NCI-H226 (cell line): ENCODE measurements around the gene FSTL3.

Source experiments
- DNase-seq: peaks from one replicate; pipeline ENCODE4 v3.0.0-alpha.2; 2015

FSTL3 gene

DNA sequence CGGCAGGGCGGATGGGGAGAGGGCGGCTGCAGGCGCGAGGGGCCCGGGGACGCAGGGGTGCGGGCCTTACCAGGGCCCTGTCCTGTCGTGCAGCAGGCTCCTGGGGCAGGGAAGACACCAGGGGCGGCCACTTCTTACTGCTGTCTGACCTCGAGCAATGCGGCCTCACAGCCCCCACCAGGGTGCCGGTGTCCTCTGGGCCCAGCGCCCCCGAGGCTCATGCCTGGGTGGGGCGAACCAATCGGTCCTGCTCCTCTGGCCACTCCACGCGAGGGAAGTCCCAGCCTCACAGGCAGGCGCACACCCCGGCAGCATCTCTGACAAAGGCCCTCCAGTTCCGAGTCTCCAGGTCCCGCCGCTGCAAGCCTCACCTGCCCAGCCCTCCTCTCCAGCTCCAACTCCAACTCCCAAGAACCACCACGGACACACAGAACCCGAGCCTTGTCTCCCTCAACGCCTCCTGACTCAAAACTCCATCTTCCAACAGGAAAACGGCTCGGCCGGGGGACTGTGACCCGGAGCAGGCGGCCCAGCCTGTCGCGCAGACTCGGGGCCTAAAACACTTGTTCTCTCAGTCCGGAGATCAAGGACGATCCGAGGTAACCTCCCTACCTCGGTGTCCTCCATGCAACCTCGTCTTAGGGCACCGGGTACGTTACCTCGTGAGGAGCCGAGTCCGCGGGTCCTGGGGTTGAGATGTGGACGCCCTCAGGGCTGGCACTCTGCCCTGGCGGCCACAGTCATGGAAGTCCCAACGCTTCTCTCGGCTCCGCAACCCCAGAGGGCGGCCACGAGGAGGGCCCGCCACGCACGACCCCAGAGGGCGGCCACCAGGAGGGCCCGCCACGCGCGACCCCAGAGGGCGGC lies 30.0 kb upstream of the FSTL3 start:
- no peak for DNase-seq

DNA sequence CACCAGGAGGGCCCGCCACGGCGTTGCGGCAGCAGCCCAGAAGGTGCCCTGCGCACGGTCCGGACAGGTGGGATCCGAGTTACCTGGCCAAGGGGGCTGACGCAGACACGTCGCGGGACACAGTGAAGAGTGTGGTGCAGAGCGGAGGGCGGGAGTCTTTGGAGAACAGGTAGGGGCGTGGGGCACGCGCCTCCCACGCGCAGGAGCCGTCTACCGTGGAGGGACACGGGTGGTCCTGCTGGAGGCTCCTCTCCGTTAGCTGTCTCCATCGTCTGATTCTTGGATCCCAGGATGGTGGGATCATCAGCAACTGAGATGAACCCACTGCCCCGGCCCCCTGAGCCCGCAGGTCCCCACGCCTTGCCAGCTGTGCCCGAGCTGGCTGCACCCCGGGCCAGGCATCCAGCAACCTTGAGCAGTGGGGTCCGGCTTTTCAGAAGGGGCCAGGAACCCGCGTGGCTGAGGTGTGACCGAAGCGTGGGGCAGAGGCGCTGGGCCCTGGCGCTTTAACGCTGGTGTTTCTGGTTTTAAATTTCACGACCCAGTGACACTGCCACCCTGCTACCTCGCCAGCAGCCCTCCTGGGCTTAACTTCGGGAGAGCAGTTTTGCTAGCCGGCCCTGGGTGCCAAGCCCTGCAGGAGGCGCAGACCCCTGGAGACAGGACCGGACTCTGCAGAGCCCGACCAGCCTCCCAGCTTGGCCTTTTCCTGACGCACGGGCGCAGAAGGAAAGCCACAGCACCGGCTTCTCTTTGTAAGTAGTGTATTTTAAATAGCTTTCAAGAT lies 29.2 kb upstream of the FSTL3 start:
- DNase-seq, result no peak

DNA sequence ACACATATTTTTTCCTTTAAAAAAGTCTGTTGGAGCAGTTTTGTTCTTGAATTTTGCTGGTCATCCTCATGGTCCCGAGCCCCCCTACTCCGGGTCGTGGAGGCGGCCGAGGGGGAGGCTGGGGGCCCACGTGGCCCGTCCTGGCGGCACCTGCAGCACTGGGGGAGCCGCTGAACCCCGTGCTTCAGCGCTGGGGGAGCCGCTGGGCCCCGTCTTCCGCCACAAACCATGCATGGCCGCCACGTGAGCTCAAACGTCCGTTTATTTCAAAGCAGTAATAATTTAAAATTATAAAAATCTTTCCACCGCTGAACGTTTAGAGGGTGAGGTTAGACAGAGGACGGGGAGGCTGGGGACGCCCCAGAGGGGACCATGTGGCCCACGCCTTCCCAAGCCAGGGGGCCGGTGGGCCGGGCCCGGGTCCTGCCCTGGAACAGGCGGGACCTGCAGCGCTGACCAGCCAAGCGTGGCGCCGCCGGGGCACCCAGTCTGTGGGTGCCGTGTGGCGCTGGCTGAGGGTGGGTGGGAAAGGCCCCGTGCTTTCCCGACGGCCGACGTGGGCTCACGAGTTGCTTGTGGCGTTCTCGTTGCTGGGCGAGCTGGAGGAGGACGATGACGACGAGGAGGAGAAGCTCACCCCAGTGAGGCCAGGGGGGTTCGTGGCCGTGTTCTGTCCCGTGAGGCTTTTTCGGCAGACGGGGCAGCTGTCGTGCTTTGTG lies 28.5 kb upstream of the FSTL3 start:
- DNase-seq, result no peak

DNA sequence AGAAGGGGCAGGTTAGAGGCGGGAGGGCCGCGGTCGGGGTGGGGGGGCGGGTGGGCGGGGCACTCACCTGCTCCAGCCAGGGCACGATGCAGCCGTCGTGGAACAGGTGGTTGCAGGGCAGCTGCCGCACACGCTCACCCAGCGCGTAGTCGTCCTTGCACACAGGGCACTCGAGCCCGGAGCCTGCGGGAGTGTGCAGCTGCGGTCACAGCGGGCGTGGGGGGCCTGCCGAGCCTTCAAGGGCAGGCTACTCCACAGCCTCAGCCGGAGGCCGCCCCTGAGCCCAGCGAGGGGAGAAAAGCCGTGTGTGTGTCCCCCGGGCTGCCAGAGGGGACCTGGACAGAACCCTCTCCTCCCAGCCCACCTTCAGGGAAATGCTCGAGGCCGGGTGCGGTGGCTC lies 27.9 kb upstream of the FSTL3 start:
- DNase-seq, result no peak

DNA sequence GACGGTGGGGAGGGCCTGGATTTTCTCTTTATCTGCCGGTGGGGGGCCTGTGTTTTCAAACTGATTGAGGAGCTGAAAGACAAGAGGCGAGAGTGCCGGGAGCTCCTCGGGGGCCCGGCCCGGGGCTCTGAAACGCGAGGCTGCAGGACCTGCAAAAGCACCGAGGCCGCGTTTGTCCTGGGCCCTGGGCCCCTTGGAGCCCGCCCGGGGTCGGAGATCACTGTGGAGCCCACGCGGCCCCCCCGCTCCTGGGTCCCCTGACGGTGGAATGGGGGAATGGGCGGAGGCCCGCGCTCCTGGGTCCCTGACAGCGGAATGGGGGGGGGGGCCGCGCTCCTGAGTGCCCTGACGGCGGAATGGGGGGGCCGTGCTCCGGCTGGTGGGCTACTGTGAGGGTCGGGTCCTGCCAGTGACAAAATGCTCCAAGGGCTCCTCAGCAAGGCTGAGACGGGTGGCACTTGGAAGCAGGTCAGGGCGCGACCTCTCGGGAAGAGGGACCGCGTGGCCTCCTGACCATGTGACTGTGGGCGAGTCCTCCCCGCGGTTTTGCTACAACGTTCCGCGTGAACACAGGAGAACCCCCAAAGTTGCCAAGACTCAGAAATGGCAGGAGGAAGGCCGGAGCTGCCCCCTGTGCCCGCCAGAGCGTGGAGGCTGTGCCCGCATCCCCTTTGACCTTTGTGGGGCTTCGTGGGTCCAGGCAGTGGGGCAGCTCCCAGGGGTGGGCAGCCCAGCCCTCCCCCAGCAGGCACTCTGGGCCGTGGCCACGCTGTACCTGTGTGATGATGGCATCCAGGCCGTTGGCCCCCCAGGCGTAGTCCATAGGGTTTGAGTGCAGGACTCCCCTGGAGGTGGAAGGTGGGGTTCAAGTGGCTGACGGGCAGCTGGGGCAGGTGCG lies 27.0 kb upstream of the FSTL3 start:
- DNase-seq, result no peak

DNA sequence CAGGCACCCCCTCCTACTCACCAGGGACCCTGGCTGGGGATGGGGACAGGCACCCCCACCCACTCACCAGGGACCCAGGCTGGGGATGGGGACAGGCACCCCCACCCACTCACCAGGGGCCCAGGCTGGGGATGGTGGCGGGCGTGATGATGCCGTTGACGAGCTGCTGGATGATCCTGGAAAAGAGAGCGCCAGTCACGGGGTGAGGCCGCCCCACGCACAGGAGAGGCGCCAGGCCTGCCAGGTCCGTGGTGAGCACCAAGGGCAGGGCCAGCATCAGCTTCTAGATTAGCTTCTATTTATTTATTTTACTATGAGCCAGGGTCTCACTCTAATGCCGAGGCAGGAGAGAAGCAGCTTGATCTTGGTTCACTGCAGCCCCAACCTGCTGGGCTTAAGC lies 26.1 kb upstream of the FSTL3 start:
- no peak for DNase-seq

DNA sequence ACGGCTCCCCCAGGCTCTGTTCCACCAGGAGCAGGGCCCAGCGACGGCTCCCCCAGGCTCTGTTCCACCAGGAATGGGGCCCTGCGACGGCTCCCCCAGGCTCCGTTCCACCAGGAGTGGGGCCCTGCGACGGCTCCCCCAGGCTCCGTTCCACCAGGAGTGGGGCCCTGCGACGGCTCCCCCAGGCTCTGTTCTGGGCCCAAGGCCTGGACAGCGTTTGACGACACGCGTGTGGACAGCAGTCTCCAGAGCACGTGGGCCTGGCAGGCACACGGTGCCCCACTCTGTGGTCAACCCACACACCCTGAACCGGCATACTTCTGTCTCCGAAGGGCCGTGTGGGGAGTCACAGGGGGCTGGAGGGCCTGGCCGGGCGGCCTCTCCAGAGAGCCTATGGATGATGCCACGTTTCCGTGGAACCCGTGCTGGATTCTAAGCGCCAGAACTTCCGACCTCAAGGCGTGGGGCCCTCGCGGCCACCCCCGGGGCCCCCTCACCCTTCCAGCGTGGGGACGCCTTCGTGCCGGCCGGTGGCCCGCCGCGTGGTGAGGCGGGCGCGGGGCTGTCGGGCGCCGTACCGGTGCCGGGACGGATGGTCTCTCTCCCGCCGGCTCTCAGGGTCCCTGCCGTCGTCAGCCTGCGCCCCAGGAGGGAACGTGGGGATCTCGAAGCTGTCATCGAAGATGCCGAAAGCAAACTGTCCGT lies 24.9 kb upstream of the FSTL3 start:
- DNase-seq, result no peak

DNA sequence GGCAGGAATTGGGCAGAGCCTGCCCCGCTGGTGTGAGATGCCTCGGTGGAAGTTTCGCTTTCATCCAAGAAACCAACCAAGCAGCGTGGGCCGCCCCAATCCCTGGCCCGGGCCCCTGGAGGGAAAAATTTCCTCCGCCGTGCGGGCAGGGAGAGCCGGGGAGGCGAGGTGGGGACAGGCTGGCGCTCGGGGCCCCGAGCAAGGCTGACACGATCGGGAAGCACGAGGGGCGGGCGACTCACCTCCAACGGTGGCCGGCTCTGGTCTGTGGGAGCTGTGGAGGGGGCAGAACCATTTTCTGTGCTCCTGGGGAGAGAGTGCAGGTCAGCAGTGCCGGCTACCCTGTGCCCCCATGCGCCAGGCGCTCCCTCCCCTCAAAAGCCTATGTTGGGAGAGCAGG lies 24.2 kb upstream of the FSTL3 start:
- DNase-seq, result no peak

DNA sequence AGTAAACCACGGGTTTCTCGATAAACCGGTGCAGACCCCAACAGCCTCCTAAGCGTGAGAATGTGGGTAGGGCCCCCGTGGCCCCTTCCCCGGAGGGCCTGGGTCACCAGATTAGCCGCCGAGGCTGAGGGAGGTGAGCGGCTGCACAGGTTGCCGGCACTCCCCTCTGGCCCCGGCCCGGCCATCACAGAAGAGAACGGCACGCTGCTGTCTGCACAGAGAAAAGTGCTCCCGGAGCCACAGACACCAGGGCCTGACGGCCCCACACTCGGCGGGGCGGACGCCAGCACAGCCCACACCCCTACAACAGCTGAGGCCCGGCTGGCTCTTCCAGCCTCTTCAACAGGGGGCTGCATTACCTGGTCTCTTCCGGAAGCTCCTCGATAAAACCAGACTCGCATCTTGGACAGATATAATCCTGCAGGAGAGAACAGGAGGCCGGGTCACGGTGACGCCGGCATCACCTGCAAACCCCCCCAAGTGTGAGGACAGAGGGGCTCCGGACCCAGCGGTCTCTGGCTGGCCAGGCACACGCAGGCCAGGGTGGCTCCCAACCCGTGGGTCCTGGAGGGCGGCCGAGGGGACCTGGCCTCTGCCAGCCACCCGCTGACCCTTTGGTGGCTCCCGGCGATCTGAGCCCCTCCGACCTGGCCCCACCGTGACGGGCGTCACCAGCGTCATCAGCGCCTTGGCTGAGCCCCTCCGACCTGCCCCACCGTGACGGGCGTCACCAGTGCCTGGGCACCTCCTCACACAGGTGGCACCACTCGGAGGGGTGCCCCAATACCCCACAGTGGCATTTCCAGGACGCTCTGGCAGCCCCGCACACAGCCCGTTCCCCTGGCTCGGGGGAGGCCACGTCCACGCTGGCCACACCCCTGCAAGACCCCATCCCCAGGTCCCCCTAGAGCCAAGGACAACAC lies 23.5 kb upstream of the FSTL3 start:
- DNase-seq, result no peak

DNA sequence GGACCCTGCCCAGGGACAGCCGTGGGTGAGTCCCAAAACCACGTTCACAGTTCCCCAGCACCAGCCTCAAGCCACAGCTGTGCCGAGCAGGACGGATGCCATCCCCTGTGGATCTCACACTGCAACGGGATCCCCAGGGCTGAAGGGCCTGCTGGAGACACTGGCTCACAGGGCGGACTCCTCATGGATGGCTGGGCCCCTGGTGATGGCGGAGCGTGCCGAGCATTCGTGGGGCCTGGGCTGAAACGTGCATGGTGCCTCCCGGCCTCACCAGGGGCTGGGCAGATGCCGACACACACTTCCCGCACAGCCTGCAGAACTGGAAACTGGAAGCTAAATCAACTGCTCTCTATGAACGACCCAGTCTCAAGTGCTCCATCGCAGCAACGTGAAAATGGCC lies 22.8 kb upstream of the FSTL3 start:
- no peak for DNase-seq

DNA sequence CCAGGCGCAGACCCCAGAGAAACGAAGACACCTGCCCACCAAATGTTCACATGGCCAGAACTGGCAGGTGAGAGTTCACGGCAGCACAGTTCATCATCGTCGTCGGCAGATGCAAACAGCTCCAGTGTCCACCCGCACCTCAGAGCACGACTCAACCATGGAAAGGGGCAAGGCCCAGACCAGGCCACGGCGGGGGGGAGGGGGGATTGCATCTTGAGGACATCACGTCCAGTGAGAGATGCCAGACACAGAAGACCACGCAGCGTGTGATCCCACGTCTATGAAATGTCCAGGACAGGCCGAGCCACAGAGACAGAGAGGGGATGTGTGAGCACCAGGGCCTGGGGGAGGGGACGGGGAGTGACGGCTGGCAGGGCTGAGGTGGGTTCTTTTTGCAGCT lies 20.5 kb upstream of the FSTL3 start:
- DNase-seq, result no peak

DNA sequence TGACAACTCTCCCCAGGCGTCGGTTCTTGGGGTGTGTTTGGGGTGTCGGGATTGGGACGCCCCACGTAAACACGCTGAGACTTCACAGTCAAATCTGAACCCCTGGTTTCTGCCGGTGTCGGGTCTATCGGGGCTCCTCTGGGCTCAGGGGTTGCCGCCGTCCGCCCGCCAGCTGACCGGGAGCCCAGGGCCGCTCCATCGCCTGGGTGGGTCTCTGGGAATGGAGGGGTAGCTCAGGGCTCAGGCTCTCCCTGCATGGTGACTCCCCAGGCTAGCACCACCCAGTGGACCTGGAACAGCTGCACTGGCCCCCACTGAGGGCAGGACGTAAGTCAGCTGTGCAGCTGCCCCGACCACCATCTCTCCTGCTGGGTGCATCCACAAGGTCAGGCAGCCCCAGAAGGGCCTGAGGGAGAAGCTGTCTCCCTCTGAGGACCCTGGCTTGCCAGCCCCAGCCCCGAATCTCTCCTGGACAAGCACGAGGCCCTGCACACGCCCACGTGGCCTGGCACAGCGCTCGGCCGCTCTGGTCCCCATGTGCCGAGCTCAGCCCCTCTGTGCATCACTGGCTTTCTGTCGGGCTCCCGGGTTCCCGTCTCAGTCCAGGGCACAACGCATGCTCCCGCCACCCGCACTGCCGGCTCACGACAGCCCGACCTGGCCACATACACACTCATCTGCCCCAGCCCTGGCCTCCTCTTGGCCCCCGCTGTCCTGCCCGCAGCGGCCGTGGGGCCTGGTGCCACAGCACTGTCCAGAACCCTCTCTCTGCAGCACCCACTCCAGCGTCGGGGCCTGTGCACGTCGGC lies 19.2 kb upstream of the FSTL3 start:
- DNase-seq, result no peak

DNA sequence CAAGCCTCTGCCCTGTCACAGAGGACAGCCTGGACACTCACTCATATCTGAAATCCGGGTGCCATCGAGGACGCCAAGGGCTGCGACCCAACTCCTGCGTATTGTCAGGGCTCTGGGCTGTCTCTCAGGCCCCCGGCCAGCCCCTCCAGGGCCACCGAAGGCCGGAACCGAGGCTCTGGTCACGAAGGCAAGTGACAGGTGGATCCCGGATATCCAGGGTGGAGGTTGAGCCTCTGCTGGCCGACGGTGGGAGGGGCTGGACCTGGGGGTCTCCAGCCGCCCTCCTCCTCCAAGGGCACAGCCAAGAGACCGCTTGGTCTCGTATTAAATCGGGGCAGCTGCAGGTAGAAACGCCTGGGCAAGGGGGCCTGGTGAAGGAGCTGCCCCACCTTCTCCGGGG lies 18.6 kb upstream of the FSTL3 start:
- DNase-seq, result no peak

DNA sequence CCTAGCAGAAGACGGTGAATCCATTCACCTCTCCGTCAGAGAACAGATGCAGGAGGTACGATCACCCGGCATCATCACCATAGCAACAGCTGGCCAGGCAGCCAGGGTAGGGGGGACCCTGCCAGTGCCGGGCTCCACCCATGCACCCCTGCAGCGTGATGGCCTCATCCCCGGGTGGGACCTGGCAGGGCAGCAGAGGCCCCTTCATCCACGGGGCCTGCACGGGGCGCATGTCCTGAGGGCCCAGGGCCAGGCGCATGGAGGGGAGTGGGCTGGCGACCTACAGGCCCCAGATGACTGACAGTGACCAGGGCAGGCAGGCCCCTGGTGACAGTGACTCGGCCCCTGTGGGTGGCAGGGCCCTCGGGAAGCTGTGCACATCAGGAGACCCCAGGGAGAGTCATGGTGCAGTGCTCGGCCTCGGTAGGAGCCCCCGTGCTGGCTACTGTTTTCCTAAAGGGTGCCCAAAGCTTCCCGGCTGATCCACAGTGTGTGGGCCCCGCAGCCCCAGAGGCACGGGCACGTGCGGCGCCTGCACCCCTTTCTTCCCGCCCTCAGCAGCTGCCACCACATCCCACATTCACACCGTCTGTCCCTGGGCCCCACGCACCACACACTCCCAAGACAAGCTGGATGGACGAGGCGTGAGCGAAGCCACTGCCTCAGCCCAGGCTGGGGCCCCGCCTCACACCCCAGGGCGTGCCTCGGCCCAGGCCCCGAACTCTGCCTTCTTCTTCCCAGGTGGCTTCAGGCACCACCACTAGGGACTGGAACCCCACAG lies 17.9 kb upstream of the FSTL3 start:
- DNase-seq, result no peak

DNA sequence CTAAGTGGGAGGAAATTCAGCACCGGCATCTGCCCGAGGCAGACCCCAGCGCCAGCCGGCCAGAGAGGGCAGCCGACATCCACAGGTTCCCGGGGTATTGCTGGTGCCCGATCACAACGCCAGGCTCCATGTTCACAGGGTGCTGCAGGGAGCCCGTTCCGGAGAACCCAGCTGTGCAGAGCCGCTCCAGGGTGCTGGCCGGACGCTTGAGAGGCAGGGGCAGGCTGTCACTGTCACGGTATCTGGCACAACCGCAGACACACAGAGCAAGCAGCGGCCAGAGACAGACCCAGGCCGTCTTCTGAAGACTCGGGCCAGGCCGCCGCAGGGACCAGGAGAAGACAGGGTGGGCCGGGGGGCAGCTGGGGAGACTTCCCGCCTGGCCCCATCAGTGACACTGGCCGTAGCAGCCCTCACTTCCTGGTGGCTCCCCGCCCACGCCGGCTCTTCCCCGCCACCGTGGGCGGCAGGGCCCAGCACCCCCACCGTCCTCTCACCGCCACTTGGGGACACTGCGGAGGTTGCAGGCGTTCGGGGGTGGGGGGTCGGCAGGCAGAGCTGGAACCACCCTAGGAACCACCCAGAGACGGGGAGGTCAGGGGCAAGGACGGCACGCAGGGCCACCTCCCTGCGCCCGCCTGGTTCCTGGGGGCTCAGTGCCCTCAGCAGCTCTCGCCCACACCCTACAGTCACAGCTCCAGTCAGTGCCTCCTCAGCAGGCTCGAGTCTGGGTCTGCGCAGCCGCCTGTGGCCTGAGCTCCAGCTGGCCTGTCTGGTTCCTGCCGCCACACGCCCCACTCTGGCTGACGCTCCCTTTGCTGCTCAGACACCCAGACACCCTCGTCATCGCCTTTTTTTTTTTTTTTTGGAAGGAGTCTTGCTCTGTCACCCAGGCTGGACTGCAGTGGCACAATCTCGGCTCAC lies 17.0 kb upstream of the FSTL3 start:
- no peak for DNase-seq

DNA sequence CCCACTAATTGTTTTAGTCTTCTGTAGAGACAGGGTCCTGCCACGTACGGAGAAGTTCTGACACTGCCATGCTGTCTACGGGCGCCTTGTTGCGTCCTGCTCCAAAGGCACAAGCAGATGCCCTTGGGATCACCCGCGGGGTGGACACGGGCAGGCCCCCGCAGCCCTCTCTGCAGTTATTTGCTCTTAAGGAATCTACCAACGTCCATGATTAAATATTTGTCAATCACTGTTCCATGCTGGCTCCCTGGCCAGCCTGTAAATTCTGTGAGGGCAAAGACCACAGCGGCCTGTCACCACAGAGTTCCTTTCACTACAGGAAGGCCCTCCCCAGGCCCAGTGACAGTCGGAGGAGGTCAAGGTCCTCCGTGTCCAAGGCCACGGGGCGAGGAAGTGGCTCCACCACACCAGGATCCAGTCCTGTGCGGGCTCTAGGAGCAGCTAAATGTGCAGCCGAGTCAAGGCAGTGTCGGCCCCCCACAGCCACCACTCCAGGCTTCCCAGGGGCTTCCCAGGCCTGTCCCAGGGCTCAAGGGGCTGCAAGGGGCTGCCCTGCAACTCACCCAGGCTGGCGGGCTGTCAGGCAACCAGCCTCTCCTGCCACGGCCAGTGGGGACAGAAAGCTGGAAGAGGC lies 15.3 kb upstream of the FSTL3 start:
- DNase-seq, result no peak

DNA sequence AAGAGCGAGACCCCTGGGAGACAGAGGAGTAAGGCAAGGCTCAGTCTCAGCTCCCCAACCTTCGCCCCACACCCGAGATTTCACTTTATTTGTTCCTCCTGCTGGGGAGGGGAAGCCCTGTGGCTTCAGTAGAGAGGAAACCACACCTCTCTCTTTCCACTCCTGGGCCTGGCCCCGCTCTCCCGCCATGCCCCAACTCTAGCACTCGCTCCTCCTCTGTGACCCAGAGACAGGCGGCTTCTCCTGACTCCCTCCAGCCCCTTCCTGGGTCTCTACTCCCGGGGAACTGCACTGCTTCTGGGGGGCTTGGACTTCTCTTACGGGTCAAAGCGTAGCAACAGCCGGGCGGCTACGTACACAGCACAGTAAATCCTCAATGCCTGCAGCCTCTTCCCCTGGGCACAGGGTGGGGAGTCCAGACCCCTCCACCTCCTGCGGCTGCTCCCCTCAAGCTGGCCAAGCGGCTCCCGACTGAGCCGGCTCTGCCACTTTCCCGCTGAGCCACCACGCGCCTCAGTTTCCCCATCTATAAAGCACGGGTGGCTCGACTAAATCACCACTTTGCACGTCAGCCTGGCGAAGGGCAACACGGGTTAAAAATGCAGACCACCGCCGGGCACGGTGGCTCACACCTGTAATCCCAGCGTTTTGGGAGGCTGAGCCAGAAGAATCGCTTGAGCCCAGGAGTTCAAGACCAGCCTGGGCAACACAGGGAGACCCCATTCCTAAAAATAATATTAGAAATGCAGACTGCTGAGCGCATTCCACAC lies 14.6 kb upstream of the FSTL3 start:
- DNase-seq, result no peak
